HG02870 (cell line): ENCODE data around the gene PRR29.

Experiments used
- ATAC-seq: cut with Tn5 transposase; IDR thresholded peaks from one replicate; pipeline ENCODE4 v1.9.1; 2021; ENCODE audit warnings: mild to moderate bottlenecking, moderate library complexity; ENCODE audit not compliant: unreplicated experiment

PRR29 gene

DNA sequence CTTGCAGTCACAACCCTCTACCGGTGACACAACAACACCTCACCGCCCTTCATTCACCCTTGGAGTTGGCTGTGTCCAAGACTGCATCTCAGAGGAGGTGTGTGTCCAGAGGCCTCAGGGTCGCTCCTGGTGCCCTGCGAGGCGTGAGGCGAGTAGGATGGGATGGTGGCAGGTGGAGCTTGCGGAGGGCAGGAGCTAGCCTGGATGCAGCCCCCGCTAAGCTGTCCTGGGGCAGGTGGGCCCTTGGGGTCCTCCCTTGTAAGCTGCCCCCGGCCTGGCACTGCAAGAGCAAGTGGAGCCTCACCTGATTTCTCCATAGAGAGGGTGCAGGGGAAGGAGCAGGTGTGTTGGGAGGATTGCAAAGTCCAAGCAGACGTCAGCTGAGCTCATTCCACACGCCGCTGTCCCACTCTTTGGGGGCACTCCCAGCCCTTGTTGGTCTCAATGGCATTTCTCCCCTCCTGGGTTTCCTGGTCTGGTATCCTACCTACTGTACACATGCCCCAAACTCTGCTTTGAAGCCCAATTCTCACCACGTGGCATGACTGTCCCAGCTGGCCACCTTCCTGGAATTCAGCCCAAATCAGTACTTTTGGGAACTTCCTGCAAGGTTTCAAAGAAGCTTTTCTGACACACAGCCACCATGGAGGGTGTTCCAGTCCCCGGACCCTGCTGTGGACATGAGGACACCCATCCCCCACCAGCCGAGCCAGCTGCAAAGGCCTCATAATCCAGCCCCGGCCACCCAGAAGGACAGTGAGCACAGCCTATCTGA, 40.4 kb downstream of the PRR29 start:
- no peak for ATAC-seq

DNA sequence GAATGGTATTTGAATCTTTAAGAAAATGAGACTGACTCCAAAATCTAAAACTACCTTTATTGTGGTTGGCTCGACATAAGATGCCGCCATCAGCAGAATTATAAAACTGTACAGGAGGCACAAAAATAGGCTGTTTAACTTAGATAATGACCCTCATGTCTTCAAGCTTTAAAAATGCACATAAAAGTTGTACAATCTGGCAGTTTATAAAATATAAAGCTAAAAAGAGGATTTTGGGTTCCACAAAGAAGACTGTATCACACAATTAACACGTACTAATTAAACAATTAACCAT, 40.9 kb downstream of the PRR29 start:
- no peak for ATAC-seq

DNA sequence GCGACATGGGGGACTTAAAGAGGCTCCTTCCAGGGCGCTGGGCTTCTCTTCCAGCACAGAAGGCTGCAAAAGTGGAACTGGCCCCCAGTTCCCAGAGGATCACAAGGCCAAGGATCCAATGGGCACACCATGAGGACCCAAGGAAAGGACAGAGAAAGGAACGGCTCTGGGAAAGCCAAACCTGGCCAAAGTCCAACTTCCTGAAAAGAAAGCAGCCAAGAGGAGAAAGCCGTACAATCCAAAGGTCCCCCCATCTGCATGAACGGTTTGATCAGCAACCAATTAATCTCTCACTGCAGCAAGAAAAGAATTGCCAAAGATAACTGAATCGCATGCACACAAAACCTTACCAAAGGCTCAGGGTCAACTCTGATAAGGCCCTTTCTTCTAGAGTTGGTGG, 42.1 kb downstream of the PRR29 start:
- ATAC-seq, result no peak

DNA sequence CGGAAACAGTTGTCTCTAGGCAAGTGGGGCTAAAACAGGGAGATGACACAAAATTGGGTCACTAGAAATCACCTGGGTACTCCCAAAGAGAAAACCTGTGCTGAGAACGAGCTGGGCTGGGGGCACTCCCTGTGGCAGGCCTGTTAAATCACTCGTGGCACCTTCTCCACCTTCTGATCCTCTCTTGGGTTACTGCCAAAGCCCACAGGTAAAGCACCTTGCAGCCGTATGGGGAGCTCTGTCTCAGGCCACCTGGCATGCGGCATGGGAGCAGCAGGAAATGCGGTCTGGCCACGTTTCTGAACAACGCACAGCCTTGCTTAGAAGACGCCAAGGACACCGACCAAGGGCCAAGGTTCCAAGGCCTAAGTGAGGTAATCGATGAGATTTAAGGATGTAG, 43.8 kb downstream of the PRR29 start:
- no peak for ATAC-seq

DNA sequence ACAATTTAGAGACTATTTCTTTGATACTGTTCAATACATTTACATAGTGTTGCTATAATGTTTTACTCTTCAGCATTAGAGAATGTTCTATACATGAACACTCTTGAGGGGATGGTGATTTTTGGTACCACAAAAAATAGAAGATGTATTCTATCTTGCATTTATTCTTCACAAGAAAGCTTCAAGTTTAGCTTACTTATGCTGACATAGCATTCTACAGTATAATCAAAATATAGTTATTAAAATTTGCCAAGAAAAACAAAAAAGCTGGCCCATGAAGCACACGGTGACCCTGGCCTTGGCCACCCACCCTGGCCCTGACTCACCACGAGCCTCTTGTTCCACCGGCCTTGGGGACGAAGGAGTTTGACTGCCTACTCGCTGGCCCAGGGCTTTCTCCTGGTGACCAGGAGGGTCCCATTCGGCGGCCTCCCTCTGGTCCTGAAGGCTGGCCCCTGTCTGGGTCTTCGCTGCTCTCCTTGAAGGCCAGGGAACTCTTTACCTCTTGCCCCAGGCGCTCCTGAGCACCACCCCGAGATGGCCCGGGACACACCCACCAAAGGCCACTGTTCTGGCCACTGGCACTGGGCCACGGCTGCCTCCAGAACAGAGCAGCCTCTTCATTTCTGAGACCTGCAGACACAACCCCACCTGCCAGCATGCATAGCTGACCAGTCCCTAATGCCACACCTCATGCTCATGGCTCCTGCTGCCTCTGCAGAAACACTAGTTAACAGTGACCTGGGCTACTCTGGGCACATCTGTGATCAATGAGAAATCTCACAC, 44.7 kb downstream of the PRR29 start:
- no peak for ATAC-seq

DNA sequence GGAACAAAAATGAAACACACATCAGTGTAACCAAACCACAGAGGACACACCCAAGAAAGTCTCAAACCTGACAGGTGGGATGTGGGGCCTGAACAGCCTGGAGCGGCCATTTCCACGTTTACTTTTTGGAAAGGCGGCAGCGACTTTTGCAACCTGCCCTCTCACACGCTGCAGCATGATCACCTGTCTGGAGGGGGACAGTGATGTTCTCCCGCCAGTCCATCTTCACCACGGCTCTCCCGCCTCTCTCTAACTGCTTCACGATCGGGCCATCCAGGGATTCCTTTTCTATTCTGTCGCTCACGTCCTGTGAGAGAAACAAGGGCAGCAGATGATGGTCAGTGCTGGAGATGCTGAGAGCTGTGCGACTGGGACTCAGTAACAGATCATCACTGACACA, 47.0 kb downstream of the PRR29 start:
- ATAC-seq, result no peak

DNA sequence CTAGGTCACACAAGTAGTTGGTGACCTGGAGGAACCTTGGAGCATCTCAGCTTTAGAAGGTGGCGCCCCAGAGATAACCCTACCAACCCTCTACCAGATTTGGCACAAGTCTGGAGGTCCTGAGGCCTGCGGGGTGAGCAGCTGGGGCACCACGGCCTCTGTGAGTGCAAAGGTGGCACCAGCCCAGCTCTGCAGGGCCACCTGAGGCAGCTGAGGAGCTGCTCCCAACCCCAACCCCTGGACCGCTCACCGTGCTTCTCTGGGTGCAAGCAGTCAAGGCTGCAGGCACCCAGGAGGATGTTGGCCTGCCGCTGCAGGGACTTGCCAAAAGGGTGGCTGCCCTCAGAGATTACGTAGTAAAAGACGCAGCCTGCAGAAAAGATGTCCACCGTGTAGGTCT, 50.7 kb downstream of the PRR29 start:
- no peak for ATAC-seq

DNA sequence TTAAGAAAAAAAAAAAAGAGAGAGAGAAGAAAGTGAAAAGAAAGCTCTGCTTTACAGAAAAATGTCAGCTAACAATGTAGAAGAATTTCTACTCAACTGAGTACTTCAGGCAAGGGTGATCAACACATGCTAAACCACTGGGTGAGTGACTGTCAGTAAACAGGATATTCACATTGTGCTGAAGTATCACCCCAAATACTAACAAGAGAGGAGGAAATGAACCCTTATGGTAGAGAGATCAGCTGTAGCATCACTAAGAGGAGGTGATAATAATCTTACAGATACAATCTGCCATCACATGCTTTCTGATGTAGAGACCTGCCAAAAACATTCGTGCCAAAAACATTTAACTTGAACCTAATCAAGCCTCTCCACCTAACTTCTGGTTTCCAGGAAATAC, 53.0 kb downstream of the PRR29 start:
- ATAC-seq, result no peak

DNA sequence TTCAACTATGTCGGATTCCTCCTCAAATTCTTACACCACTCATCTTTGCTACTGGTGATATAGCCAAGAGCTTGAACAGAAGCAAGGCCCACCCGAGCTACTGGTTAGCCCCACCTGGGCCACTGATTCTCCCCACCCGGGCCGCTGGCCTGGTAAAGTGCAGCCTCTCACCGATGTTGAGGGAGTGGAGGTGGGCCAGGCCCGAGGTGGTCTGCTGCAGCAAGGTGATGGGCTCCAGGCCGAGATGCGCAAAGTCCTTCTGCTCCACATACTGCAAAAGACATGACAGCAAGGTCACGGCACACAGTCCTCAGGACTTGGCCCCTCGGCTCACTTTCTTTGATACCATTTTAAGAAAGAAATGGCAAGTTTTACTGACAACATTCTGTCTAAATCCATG, 55.0 kb downstream of the PRR29 start:
- no peak for ATAC-seq
